ENCODE results near the gene DUS3L.

DUS3L gene

GRCh38 chr19:5827891-5828660 is 37.1 kb upstream of the DUS3L start:
- Histone ChIP-seq H3K27me3 (ENCODE audit: low read depth, low read length) (no peaks in the 10 kb centered on the region), H3K27ac (ENCODE audit: low read length) (peak overlapping the region; percentile 90), H3K9me3 (ENCODE audit: control insufficient read depth in 1 of 2, low read length in 2 of 2) (no peaks in the 10 kb centered on the region), H3K4me1 (ENCODE audit: control insufficient read depth in 1 of 2, insufficient read depth in 2 of 2, low read length in 2 of 2) (peaks cover 0 to 20% of the 10 kb centered on the region in 2 donors), H3K36me3 (ENCODE audit: control insufficient read depth in 1 of 2, insufficient read depth in 2 of 2, low read length in 2 of 2) (no peaks in the 10 kb centered on the region), H3K4me3 (ENCODE audit: low read depth in 1 of 2, low read length in 2 of 2) (peak overlapping the region; percentile 61 to 66)

- peak overlapping the region; percentile 31 for H3K27ac ChIP-seq (ENCODE audit: low read length)
- no peaks in the 10 kb centered on the region for H3K9me3 ChIP-seq (ENCODE audit: control insufficient read depth in 1 of 2, low read length in 2 of 2)
- H3K27me3 ChIP-seq (ENCODE audit: low read depth, low read length): no peaks in the 10 kb centered on the region
- no peaks in the 10 kb centered on the region for H3K36me3 ChIP-seq (ENCODE audit: control insufficient read depth in 1 of 2, insufficient read depth in 2 of 2, low read length in 2 of 2)
- peaks cover 0 to 23% of the 10 kb centered on the region in 2 donors for H3K4me1 ChIP-seq (ENCODE audit: control insufficient read depth in 1 of 2, insufficient read depth in 2 of 2, low read length in 2 of 2)
- H3K4me3 ChIP-seq (ENCODE audit: low read depth in 1 of 2, low read length in 2 of 2): peak overlapping the region in 1 of 2 donors; percentile 66
Measured at GRCh38 chr19:5827342-5827890, 36.5 kb upstream of the DUS3L start.

- peak overlapping the region in 1 of 2 donors; percentile 66 for H3K4me3 ChIP-seq (ENCODE audit: low read depth in 1 of 2, low read length in 2 of 2)
- H3K36me3 ChIP-seq (ENCODE audit: control insufficient read depth in 1 of 2, insufficient read depth in 2 of 2, low read length in 2 of 2): no peaks in the 10 kb centered on the region
- peak overlapping the region; percentile 31 for H3K27ac ChIP-seq (ENCODE audit: low read length)
- H3K9me3 ChIP-seq (ENCODE audit: control insufficient read depth in 1 of 2, low read length in 2 of 2): no peaks in the 10 kb centered on the region
- H3K4me1 ChIP-seq (ENCODE audit: control insufficient read depth in 1 of 2, insufficient read depth in 2 of 2, low read length in 2 of 2): peaks cover 0 to 30% of the 10 kb centered on the region in 2 donors
- no peaks in the 10 kb centered on the region for H3K27me3 ChIP-seq (ENCODE audit: low read depth, low read length)
Measured at GRCh38 chr19:5826531-5827341, 35.8 kb upstream of the DUS3L start.

GRCh38 chr19:5825178-5825577 is 34.2 kb upstream of the DUS3L start:
- H3K9me3 ChIP-seq (ENCODE audit: control insufficient read depth in 1 of 2, low read length in 2 of 2): no peaks in the 10 kb centered on the region
- H3K27me3 ChIP-seq (ENCODE audit: low read depth, low read length): no peaks in the 10 kb centered on the region
- H3K4me1 ChIP-seq (ENCODE audit: control insufficient read depth in 1 of 2, insufficient read depth in 2 of 2, low read length in 2 of 2): peaks cover 0 to 33% of the 10 kb centered on the region in 2 donors

GRCh38 chr19:5824751-5825150 is 33.8 kb upstream of the DUS3L start:
- no peak overlapping the region for H3K4me3 ChIP-seq (ENCODE audit: low read depth in 1 of 2, low read length in 2 of 2)
- no peak overlapping the region for H3K27ac ChIP-seq (ENCODE audit: low read length)
- H3K9me3 ChIP-seq (ENCODE audit: control insufficient read depth in 1 of 2, low read length in 2 of 2): no peaks in the 10 kb centered on the region
- peaks cover 0 to 29% of the 10 kb centered on the region in 2 donors for H3K4me1 ChIP-seq (ENCODE audit: control insufficient read depth in 1 of 2, insufficient read depth in 2 of 2, low read length in 2 of 2)
- H3K27me3 ChIP-seq (ENCODE audit: low read depth, low read length): no peaks in the 10 kb centered on the region
- H3K36me3 ChIP-seq (ENCODE audit: control insufficient read depth in 1 of 2, insufficient read depth in 2 of 2, low read length in 2 of 2): no peaks in the 10 kb centered on the region

More at GRCh38 chr19:5825178-5825577, 34.2 kb upstream of the DUS3L start:
- Histone ChIP-seq H3K4me3 (ENCODE audit: low read depth in 1 of 2, low read length in 2 of 2) (no peak overlapping the region), H3K36me3 (ENCODE audit: control insufficient read depth in 1 of 2, insufficient read depth in 2 of 2, low read length in 2 of 2) (no peaks in the 10 kb centered on the region), H3K27ac (ENCODE audit: low read length) (no peak overlapping the region)

GRCh38 chr19:5823579-5824281 is 32.8 kb upstream of the DUS3L start:
- Histone ChIP-seq H3K4me3 (ENCODE audit: low read depth in 1 of 2, low read length in 2 of 2) (no peak overlapping the region), H3K27ac (ENCODE audit: low read length) (no peak overlapping the region), H3K36me3 (ENCODE audit: control insufficient read depth in 1 of 2, insufficient read depth in 2 of 2, low read length in 2 of 2) (no peaks in the 10 kb centered on the region), H3K4me1 (ENCODE audit: control insufficient read depth in 1 of 2, insufficient read depth in 2 of 2, low read length in 2 of 2) (peaks cover 0 to 25% of the 10 kb centered on the region in 2 donors), H3K27me3 (ENCODE audit: low read depth, low read length) (no peaks in the 10 kb centered on the region), H3K9me3 (ENCODE audit: control insufficient read depth in 1 of 2, low read length in 2 of 2) (no peaks in the 10 kb centered on the region)

- no peaks in the 10 kb centered on the region for H3K36me3 ChIP-seq (ENCODE audit: control insufficient read depth in 1 of 2, insufficient read depth in 2 of 2, low read length in 2 of 2)
- H3K27me3 ChIP-seq (ENCODE audit: low read depth, low read length): no peaks in the 10 kb centered on the region
- H3K9me3 ChIP-seq (ENCODE audit: control insufficient read depth in 1 of 2, low read length in 2 of 2): no peaks in the 10 kb centered on the region
- no peak overlapping the region for H3K27ac ChIP-seq (ENCODE audit: low read length)
- peaks cover 0 to 24% of the 10 kb centered on the region in 2 donors for H3K4me1 ChIP-seq (ENCODE audit: control insufficient read depth in 1 of 2, insufficient read depth in 2 of 2, low read length in 2 of 2)
- H3K4me3 ChIP-seq (ENCODE audit: low read depth in 1 of 2, low read length in 2 of 2): no peak overlapping the region
Measured at GRCh38 chr19:5822181-5822844, 31.4 kb upstream of the DUS3L start.

- no peaks in the 10 kb centered on the region for H3K27me3 ChIP-seq (ENCODE audit: low read depth, low read length)
- H3K9me3 ChIP-seq (ENCODE audit: control insufficient read depth in 1 of 2, low read length in 2 of 2): no peaks in the 10 kb centered on the region
- H3K27ac ChIP-seq (ENCODE audit: low read length): no peak overlapping the region
- no peaks in the 10 kb centered on the region for H3K36me3 ChIP-seq (ENCODE audit: control insufficient read depth in 1 of 2, insufficient read depth in 2 of 2, low read length in 2 of 2)
- H3K4me1 ChIP-seq (ENCODE audit: control insufficient read depth in 1 of 2, insufficient read depth in 2 of 2, low read length in 2 of 2): peaks cover 0 to 18% of the 10 kb centered on the region in 2 donors
- H3K4me3 ChIP-seq (ENCODE audit: low read depth in 1 of 2, low read length in 2 of 2): no peak overlapping the region
Measured at GRCh38 chr19:5821521-5822180, 30.7 kb upstream of the DUS3L start.

GRCh38 chr19:5820785-5821184 is 29.8 kb upstream of the DUS3L start:
- Histone ChIP-seq H3K27ac (ENCODE audit: low read length) (no peak overlapping the region), H3K4me3 (ENCODE audit: low read depth in 1 of 2, low read length in 2 of 2) (no peak overlapping the region), H3K4me1 (ENCODE audit: control insufficient read depth in 1 of 2, insufficient read depth in 2 of 2, low read length in 2 of 2) (peaks cover 0 to 12% of the 10 kb centered on the region in 2 donors), H3K27me3 (ENCODE audit: low read depth, low read length) (no peaks in the 10 kb centered on the region), H3K9me3 (ENCODE audit: control insufficient read depth in 1 of 2, low read length in 2 of 2) (no peaks in the 10 kb centered on the region), H3K36me3 (ENCODE audit: control insufficient read depth in 1 of 2, insufficient read depth in 2 of 2, low read length in 2 of 2) (no peaks in the 10 kb centered on the region)

GRCh38 chr19:5818594-5818993 is 27.6 kb upstream of the DUS3L start:
- Histone ChIP-seq H3K9me3 (ENCODE audit: control insufficient read depth in 1 of 2, low read length in 2 of 2) (no peaks in the 10 kb centered on the region), H3K27me3 (ENCODE audit: low read depth, low read length) (no peaks in the 10 kb centered on the region), H3K36me3 (ENCODE audit: control insufficient read depth in 1 of 2, insufficient read depth in 2 of 2, low read length in 2 of 2) (no peaks in the 10 kb centered on the region), H3K27ac (ENCODE audit: low read length) (no peak overlapping the region), H3K4me3 (ENCODE audit: low read depth in 1 of 2, low read length in 2 of 2) (no peak overlapping the region), H3K4me1 (ENCODE audit: control insufficient read depth in 1 of 2, insufficient read depth in 2 of 2, low read length in 2 of 2) (peaks cover 0 to 12% of the 10 kb centered on the region in 2 donors)

Data from muscle layer of duodenum (tissue), 2 donors.